Stomach (tissue), 9 donors: ENCODE results near the gene IFI16. TPM values are rescaled to one million over a fixed set of nuclear protein-coding genes. Genes with fewer than 3 reads are reported as not detected.
"Not testable (repeated sequence)": the region's sequence is repeated elsewhere in the genome, so short reads cannot be mapped to it uniquely, and the experiment has no call there.

Experiments used
- DNase-seq, 2 donors: peaks; one replicate each; pipeline versions ENCODE4 v3.0.0 to v3.0.0-alpha.2; 2013 to 2019
- H3K27ac ChIP-seq, 5 donors: fragments of 200-600 bp in 4 of 5; sonication (generic) in 4 of 5; one replicate each; pipeline ENCODE4 v1.5.1; 2013 to 2019; ENCODE audit warnings: mild to moderate bottlenecking in 1 of 5, moderate library complexity in 1 of 5
- H3K27me3 ChIP-seq, 3 donors: fragments of 200-600 bp; sonication (generic); one replicate each; pipeline ENCODE4 v1.5.1; 2017 to 2019; ENCODE audit warnings: mixed run types in 1 of 3
- H3K36me3 ChIP-seq, 4 donors: fragments of 200-600 bp; sonication (generic); 1 replicate in 3 of 4; 2 replicates in 1 of 4; pipeline ENCODE4 v1.5.1; 2016 to 2019
- H3K4me1 ChIP-seq, 4 donors: fragments of 200-600 bp; sonication (generic); one replicate each; pipeline ENCODE4 v1.5.1; 2016 to 2019
- H3K4me3 ChIP-seq, 4 donors: fragments of 200-600 bp; sonication (generic) in 3 of 4; one replicate each; pipeline ENCODE4 v1.5.1; 2016 to 2019; ENCODE audit warnings: mild to moderate bottlenecking in 1 of 4
- H3K9me3 ChIP-seq, 4 donors: fragments of 200-600 bp; sonication (generic); one replicate each; pipeline ENCODE4 v1.5.1; 2016 to 2019
- CTCF ChIP-seq, 7 experiments: fragments of 450-650 bp in 4 of 7; fragments of 200-600 bp in 3 of 7; sonication (generic) in 3 of 7; IDR thresholded peaks; one replicate each; pipeline ENCODE4 v1.5.1; 2016 to 2019; ENCODE audit warnings: antibody characterized with exemption in 7 of 7, control low read depth in 2 of 7, mild to moderate bottlenecking in 1 of 7
- EP300 ChIP-seq: sonication (generic); formaldehyde crosslinking; IDR thresholded peaks from one replicate; pipeline ENCODE4 v1.6.1; 2017; ENCODE audit warnings: antibody characterized with exemption
- POLR2A ChIP-seq, 4 donors: fragments of 450-650 bp; IDR thresholded peaks; one replicate each; pipeline ENCODE4 v1.6.1; 2016; ENCODE audit warnings: antibody characterized with exemption in 4 of 4, control low read depth in 2 of 4, mild to moderate bottlenecking in 1 of 4, moderate library complexity in 1 of 4
- POLR2AphosphoS5 ChIP-seq, 3 donors: sonication (generic); formaldehyde crosslinking; IDR thresholded peaks; one replicate each; pipeline ENCODE4 v1.6.1; 2016; ENCODE audit warnings: antibody characterized with exemption in 3 of 3
- WGBS, 5 donors: extraction: QIAGEN DNeasy Blood & Tissue Kit in 3 of 5; methylation state at CpG; one replicate each; pipeline versions ENCODE4 v1.1.5 to v1.1.7; 2013 to 2018; 5-methylcytosine and 5-hydroxymethylcytosine counted together
- intact Hi-C: fragments of 100-400 bp; cut with DNase I; formaldehyde crosslinking; loops from one replicate; pipeline ENCODE4 v1.15.1; 2023; ENCODE audit warnings: low total_unique reads
- polyA plus RNA-seq, 3 donors: library from polyadenylated mRNA; stranded (reverse); fragments of 200-250 nt; gene quantifications; one replicate each; pipeline ENCODE4 v1.2.3, GENCODE V29; 2013
- total RNA-seq, 5 donors: library from RNA; depleted of rRNA; stranded (reverse); fragments of >200 nt; gene quantifications; one replicate each; pipeline versions ENCODE4 v1.1.0 to v1.2.3, GENCODE V29; 2014 to 2016
- donor health status: healthy with polysubstance abuse.
- donor health status: Bipolar disorder and iron deficiency.
- donor health status: healthy.

The IFI16 gene
- total and polyA plus RNA-seq, 8 donors, result 24.3 to 113 (median 41.0) TPM

DNA sequence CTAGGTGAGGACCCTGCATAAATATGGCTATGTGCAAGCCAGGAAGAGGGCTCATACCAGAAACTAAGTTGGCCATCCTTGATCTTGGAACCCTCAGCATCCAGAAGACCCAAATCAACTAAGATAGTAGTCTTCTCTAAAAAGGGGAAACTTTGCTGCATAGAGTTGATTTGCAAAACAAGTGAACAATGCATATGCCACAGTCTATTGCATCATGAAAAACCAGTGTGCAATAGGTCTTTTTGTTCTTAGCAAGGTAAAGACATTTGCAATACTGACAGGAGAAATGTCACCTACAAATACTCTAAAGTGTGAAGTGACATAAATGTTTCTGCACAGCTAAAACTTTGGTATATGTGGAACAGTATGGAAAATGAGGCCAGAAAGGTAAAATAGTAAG is 2.0 kb upstream of the IFI16 start:
- Histone ChIP-seq H3K27me3 (no peaks in the 10 kb centered on the region), H3K27ac (peak overlapping the region in 2 of 5 donors; percentile 88 to 91), H3K36me3 (no peaks in the 10 kb centered on the region), H3K9me3 (no peaks in the 10 kb centered on the region), H3K4me3 (no peak overlapping the region), H3K4me1 (peaks cover 0 to 47% (median 15%) of the 10 kb centered on the region in 4 donors)
- intact Hi-C loops, result no loop called here
- no peak for TF ChIP-seq CTCF (IDR thresholded peaks at IDR 0.05)
- no peak for TF ChIP-seq POLR2A (IDR thresholded peaks at IDR 0.05)
- no peak for DNase-seq

- peak in 1 of 2 donors; percentile 57 for DNase-seq
- Histone ChIP-seq H3K9me3 (no peaks in the 10 kb centered on the region), H3K36me3 (no peaks in the 10 kb centered on the region), H3K4me3 (peak overlapping the region in 1 of 4 donors; percentile 53), H3K4me1 (peaks cover 2 to 54% (median 15%) of the 10 kb centered on the region in 4 donors), H3K27me3 (no peaks in the 10 kb centered on the region), H3K27ac (peak overlapping the region in 4 of 5 donors; percentile 76 to 91 (median 84))
- 48 to 61% (median 56%) methylated on average over 4 of the region's 4 CpGs for WGBS, 5 donors
- TF ChIP-seq EP300 (no peak), POLR2A (IDR thresholded peaks at IDR 0.05) (no peak), POLR2AphosphoS5 (IDR thresholded peaks at IDR 0.05) (no peak), CTCF (IDR thresholded peaks at IDR 0.05) (no peak)
- intact Hi-C loops, result no loop called here
Observed at GRCh38 chr1:159008744-159009188, 941 bp upstream of the IFI16 start.

DNA sequence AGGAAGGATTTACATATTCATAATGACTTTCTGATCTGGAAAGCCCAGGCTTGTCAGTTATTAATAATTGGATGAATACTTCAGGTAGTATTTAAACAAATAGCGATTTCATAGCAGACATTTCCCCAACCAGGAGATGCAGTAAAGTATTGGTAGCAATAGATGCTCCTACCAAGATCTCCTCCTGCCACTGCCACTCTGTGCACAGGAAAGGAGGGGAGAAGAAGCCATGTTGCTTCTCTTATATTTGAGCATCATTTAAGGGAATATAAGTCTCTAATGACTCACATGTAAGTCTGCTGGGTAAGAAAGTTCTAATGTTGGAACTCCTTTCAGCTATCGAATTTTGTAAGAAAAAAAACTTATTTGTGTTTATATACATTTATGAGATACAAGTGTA is 420 bp upstream of the IFI16 start:
- DNase-seq, result no peak
- 55 to 66% (median 58%) methylated on average over 2 of the region's 2 CpGs for WGBS, 5 donors
- Histone ChIP-seq H3K36me3 (no peaks in the 10 kb centered on the region), H3K27ac (peak overlapping the region; percentile 61 to 91 (median 81)), H3K4me1 (peaks cover 6 to 59% (median 17%) of the 10 kb centered on the region in 4 donors), H3K4me3 (peak overlapping the region; percentile 39 to 53 (median 46)), H3K27me3 (no peaks in the 10 kb centered on the region), H3K9me3 (no peaks in the 10 kb centered on the region)
- TF ChIP-seq POLR2AphosphoS5 (IDR thresholded peaks at IDR 0.05) (no peak), EP300 (no peak), CTCF (IDR thresholded peaks at IDR 0.05) (no peak), POLR2A (IDR thresholded peaks at IDR 0.05) (no peak)
- intact Hi-C loops, result no loop called here

- no peak for DNase-seq
- Histone ChIP-seq H3K36me3 (peaks cover 0 to 6% (median 1%) of the 10 kb centered on the region in 4 donors), H3K27me3 (no peaks in the 10 kb centered on the region), H3K4me3 (peak overlapping the region; percentile 39 to 53 (median 46)), H3K27ac (peak overlapping the region in 4 of 5 donors; percentile 76 to 91 (median 84)), H3K4me1 (peaks cover 6 to 65% (median 19%) of the 10 kb centered on the region in 4 donors), H3K9me3 (no peaks in the 10 kb centered on the region)
- TF ChIP-seq CTCF (IDR thresholded peaks at IDR 0.05), result no peak
- TF ChIP-seq POLR2AphosphoS5 (IDR thresholded peaks at IDR 0.05), result no peak
- no peak for TF ChIP-seq POLR2A (IDR thresholded peaks at IDR 0.05)
- no peak for TF ChIP-seq EP300
- intact Hi-C loops, result no loop called here
- 27 to 49% (median 41%) methylated on average over 5 of the region's 5 CpGs for WGBS, 5 donors
Observed at GRCh38 chr1:159010391-159010790, 684 bp downstream of the IFI16 start.

DNA sequence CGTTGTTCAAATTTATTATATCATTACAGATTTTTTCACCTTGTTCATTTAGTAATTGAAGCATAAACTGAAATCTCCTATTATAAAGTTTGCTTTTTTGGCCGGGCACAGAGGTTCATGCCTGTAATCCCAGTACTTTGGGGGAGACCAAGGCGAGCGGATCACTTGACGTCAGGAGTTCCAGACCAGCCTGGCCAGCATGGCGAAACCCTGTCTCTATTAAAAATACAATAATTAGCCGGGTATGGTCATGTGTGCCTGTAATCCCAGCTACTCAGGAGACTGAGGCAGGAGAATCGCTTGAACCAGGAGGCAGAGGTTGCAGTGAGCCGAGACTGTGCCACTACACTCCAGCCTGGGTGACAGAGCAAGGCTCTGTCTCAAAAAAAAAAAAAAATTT is 1.3 kb downstream of the IFI16 start:
- WGBS, 5 donors, result 26 to 62% (median 52%) methylated on average over 9 of the region's 9 CpGs
- peak overlapping the region; percentile 39 to 53 (median 46) for H3K4me3 ChIP-seq

More for the DNA sequence above, 1.3 kb downstream of the IFI16 start:
- intact Hi-C loops, H3K27me3 ChIP-seq, DNase-seq, H3K36me3 ChIP-seq, H3K9me3 ChIP-seq: not testable (repeated sequence)
- peak overlapping the region; percentile 72 to 91 (median 81) for H3K27ac ChIP-seq
- H3K4me1 ChIP-seq, result peaks cover 8 to 65% (median 23%) of the 10 kb centered on the region in 4 donors
